Panc1 (cell line): Measurements from ENCODE around the gene KIF17. TPM values are rescaled to one million over a fixed set of nuclear protein-coding genes. Genes with fewer than 3 reads are reported as not detected.

ENCODE experiments used
- ATAC-seq: fragments of 200-7000 bp; cut with Tn5 transposase; 2 replicates; pipeline ENCODE4 v1.9.1; 2020; ENCODE audit warnings: mild to moderate bottlenecking, moderate library complexity
- BruUV-seq: library from RNA; stranded (reverse); fragments of 400-500 nt; replicated peaks from 2 replicates; lab custom pipeline; 2021; lab: Mats Ljungman, UMichigan
- CTCF ChIA-PET: fragments of 300-600 bp; sonication (Branson Sonifier 250); formaldehyde crosslinking; loops from one replicate; lab custom pipeline; 2022; ENCODE audit warnings: antibody characterized with exemption; lab: Charles Lee
- POLR2A ChIA-PET: fragments of 300-600 bp; sonication (Branson Sonifier 250); formaldehyde crosslinking; loops from one replicate; lab custom pipeline; 2022; ENCODE audit warnings: antibody characterized with exemption; lab: Charles Lee
- DNase-seq: peaks from one replicate; pipeline ENCODE4 v3.0.0-alpha.2; 2010; ENCODE audit warnings: low read depth, low spot score
- H3K27ac ChIP-seq: 2 replicates; pipeline ENCODE4 v1.5.1; 2011; ENCODE audit warnings: mild to moderate bottlenecking, low read length, inconsistent platforms
- H3K27me3 ChIP-seq: fragments of 200-500 bp; sonication (Bioruptor generic); 2 replicates; pipeline ENCODE4 v1.6.0; 2014; ENCODE audit warnings: low read length, inconsistent platforms; ENCODE audit not compliant: control insufficient read depth, insufficient read depth
- H3K36me3 ChIP-seq: fragments of 200-500 bp; sonication (Bioruptor generic); 2 replicates; pipeline ENCODE4 v1.5.1; 2014; ENCODE audit warnings: inconsistent platforms, mild to moderate bottlenecking, low read length, moderate library complexity; ENCODE audit not compliant: control insufficient read depth, insufficient read depth
- H3K4me1 ChIP-seq: 2 replicates; pipeline ENCODE4 v1.5.1; 2011; ENCODE audit warnings: inconsistent platforms, mild to moderate bottlenecking, low read length, moderate library complexity; ENCODE audit not compliant: control insufficient read depth, insufficient read depth
- H3K4me3 ChIP-seq, 2 experiments: 2 replicates each; pipeline ENCODE4 v1.5.1; 2011 to 2012; ENCODE audit warnings: low read depth in 2 of 2, low read length in 2 of 2, mild to moderate bottlenecking in 2 of 2, inconsistent platforms in 1 of 2, moderate library complexity in 1 of 2
- H3K9me3 ChIP-seq: fragments of 200-500 bp; sonication (Bioruptor generic); 2 replicates; pipeline ENCODE4 v1.5.1; 2014; ENCODE audit warnings: low read depth, mild to moderate bottlenecking, inconsistent platforms, low read length, moderate library complexity; ENCODE audit not compliant: control insufficient read depth, insufficient read depth
- POLR2AphosphoS5 ChIP-seq: IDR thresholded peaks from 2 replicates; pipeline ENCODE4 v1.6.1; 2012; ENCODE audit warnings: mild to moderate bottlenecking, low read depth, low read length, moderate library complexity
- SIN3A ChIP-seq: IDR thresholded peaks from 2 replicates; pipeline ENCODE4 v1.6.1; 2012; ENCODE audit warnings: low read depth, mild to moderate bottlenecking, low read length, moderate library complexity, borderline replicate concordance; ENCODE audit not compliant: insufficient read depth
- TCF7L2 ChIP-seq: IDR thresholded peaks from 2 replicates; pipeline ENCODE4 v1.6.1; 2011; ENCODE audit warnings: mild to moderate bottlenecking, low read depth, low read length, inconsistent platforms
- in situ Hi-C: cut with HindIII; loops from 2 replicates; pipeline ENCODE4 v1.10.0; 2016; ENCODE audit warnings: low sequenced_read_pairs, low pct_unique_long_range_greater_than_20kb
- intact Hi-C: fragments of 100-400 bp; cut with micrococcal nuclease; formaldehyde crosslinking; loops from one replicate; pipeline ENCODE4 v1.10.0; 2022; ENCODE audit not compliant: unreplicated experiment
- total RNA-seq: library from RNA; stranded (reverse); gene quantifications from one replicate; pipeline ENCODE4 v1.2.1, GENCODE V29; 2021; ENCODE audit not compliant: unreplicated experiment
- TF ChIP-seq, protein P1 (sequence below): fragments of 450-650 bp; IDR thresholded peaks from 2 replicates; pipeline ENCODE4 v1.5.1; 2017; ENCODE audit warnings: mild to moderate bottlenecking
- TF ChIP-seq, protein P2 (sequence below), 2 experiments: IDR thresholded peaks; 2 replicates each; pipeline ENCODE4 v1.6.1; 2011 to 2012; ENCODE audit warnings: low read depth in 2 of 2, control low read depth in 1 of 2, low read length in 1 of 2, mild to moderate bottlenecking in 1 of 2, moderate library complexity in 1 of 2; ENCODE audit not compliant: insufficient read depth in 1 of 2

KIF17 gene
- total RNA-seq, 1 experiment from 2014 or later, result 3.9 TPM

DNA sequence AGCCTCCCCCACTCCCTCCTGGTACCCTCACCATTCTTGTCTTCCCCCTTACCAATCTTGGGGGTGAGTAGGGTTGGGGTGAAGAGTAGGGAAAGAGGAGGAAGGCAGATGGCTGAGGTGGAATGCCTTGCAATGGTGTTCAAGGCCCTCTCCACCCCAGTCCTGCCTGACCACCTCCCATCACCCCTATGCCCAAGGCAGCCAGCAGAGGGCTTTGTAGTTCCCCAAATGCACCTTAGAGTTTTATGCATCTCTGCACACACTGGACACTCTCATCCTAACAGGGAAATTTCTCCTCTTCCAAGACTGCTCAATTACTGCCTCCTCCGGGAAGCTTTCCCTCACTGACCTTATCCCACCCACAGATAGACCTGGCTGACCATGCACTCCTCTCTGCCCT is 15.4 kb downstream of the KIF17 start:
- H3K9me3 ChIP-seq, result no peaks in the 10 kb centered on the region
- CTCF ChIA-PET, result no interaction called here
- no peak overlapping the region for H3K4me3 ChIP-seq
- peak; percentile 58; the same call in 1 of the 2 replicates for ATAC-seq
- H3K4me1 ChIP-seq, result no peaks in the 10 kb centered on the region
- no peak overlapping the region for H3K27ac ChIP-seq
- TF ChIP-seq, protein P1, sequence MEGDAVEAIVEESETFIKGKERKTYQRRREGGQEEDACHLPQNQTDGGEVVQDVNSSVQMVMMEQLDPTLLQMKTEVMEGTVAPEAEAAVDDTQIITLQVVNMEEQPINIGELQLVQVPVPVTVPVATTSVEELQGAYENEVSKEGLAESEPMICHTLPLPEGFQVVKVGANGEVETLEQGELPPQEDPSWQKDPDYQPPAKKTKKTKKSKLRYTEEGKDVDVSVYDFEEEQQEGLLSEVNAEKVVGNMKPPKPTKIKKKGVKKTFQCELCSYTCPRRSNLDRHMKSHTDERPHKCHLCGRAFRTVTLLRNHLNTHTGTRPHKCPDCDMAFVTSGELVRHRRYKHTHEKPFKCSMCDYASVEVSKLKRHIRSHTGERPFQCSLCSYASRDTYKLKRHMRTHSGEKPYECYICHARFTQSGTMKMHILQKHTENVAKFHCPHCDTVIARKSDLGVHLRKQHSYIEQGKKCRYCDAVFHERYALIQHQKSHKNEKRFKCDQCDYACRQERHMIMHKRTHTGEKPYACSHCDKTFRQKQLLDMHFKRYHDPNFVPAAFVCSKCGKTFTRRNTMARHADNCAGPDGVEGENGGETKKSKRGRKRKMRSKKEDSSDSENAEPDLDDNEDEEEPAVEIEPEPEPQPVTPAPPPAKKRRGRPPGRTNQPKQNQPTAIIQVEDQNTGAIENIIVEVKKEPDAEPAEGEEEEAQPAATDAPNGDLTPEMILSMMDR, result peak; percentile 60; the same call in 1 of the 2 replicates
- TF ChIP-seq, protein P2, sequence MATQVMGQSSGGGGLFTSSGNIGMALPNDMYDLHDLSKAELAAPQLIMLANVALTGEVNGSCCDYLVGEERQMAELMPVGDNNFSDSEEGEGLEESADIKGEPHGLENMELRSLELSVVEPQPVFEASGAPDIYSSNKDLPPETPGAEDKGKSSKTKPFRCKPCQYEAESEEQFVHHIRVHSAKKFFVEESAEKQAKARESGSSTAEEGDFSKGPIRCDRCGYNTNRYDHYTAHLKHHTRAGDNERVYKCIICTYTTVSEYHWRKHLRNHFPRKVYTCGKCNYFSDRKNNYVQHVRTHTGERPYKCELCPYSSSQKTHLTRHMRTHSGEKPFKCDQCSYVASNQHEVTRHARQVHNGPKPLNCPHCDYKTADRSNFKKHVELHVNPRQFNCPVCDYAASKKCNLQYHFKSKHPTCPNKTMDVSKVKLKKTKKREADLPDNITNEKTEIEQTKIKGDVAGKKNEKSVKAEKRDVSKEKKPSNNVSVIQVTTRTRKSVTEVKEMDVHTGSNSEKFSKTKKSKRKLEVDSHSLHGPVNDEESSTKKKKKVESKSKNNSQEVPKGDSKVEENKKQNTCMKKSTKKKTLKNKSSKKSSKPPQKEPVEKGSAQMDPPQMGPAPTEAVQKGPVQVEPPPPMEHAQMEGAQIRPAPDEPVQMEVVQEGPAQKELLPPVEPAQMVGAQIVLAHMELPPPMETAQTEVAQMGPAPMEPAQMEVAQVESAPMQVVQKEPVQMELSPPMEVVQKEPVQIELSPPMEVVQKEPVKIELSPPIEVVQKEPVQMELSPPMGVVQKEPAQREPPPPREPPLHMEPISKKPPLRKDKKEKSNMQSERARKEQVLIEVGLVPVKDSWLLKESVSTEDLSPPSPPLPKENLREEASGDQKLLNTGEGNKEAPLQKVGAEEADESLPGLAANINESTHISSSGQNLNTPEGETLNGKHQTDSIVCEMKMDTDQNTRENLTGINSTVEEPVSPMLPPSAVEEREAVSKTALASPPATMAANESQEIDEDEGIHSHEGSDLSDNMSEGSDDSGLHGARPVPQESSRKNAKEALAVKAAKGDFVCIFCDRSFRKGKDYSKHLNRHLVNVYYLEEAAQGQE (IDR thresholded peaks at IDR 0.05; ENCODE audit: insufficient read depth in 1 of 2, low read depth in 2 of 2, low read length in 1 of 2), result no peak
- H3K27me3 ChIP-seq, result no peaks in the 10 kb centered on the region
- POLR2A ChIA-PET, result interaction anchor here (0.6 kb wide), 1 partner anchor 77 kb away, joined by 3 read pairs; no protein-coding TSS in a partner anchor
- intact Hi-C loops (no loop called here), in situ Hi-C loops (no loop called here)
- no peak for DNase-seq
- BruUV-seq, result no TSS peak
- no peaks in the 10 kb centered on the region for H3K36me3 ChIP-seq

GRCh38 chr1:20701847-20702246 is 16.0 kb downstream of the KIF17 start:
- intact Hi-C loops, result no loop called here
- H3K4me1 ChIP-seq, result peaks cover 5% of the 10 kb centered on the region
- H3K4me3 ChIP-seq, result no peak overlapping the region
- no peaks in the 10 kb centered on the region for H3K9me3 ChIP-seq
- in situ Hi-C loops, result no loop called here
- ATAC-seq (no peak), DNase-seq (no peak)
- TF ChIP-seq, protein P1, result no peak
- TF ChIP-seq SIN3A, result no peak
- no peak for TF ChIP-seq TCF7L2
- TF ChIP-seq POLR2AphosphoS5, result no peak
- TF ChIP-seq, protein P2 (IDR thresholded peaks at IDR 0.05; ENCODE audit: insufficient read depth in 1 of 2, low read depth in 2 of 2, low read length in 1 of 2), result no peak
- BruUV-seq, result no TSS peak
- H3K27me3 ChIP-seq, result no peaks in the 10 kb centered on the region
- ChIA-PET CTCF (no interaction called here), POLR2A (no interaction called here)
- no peaks in the 10 kb centered on the region for H3K36me3 ChIP-seq
- H3K27ac ChIP-seq, result no peak overlapping the region
